T-helper 2 cell treated with Interferon-gamma antibody and Interleukin-4, amounts not matched to agents 100 ng/mL and 5 ng/mL, for 36 hours (primary cell): ENCODE results near the gene TMCO1. TPM values are rescaled to one million over a fixed set of nuclear protein-coding genes. Genes with fewer than 3 reads are reported as not detected.
"Not testable (repeated sequence)": the region's sequence is repeated elsewhere in the genome, so short reads cannot be mapped to it uniquely, and the experiment has no call there.

Experiments used
- intact Hi-C: fragments of 100-400 bp; cut with micrococcal nuclease; formaldehyde crosslinking; loops from one replicate; pipeline ENCODE4 v1.15.1; 2023
- total RNA-seq: library from RNA; stranded (reverse); gene quantifications from 2 replicates; pipeline ENCODE4 v1.2.3, GENCODE V29; 2022

The TMCO1 gene
- total RNA-seq, 1 donor from 2014 or later = 105 TPM

DNA sequence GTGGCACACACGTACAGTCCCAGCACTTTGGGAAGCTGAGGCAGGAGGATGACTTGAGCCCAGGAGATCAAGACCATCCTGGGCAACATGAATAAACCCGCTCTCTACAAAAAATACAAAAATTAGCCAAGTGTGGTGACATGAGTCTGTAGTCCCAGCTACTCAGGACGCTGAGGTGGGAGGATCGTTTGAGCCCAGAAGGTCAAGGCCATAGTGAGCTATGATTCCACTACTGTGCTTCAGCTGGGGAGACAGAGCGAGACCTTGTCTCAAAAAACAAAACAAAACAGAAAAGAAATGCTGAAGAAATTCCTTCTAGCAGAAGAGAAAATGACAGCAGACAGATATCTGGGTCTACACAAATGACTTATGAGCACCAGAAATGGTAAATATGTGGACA lies 80.6 kb downstream of the TMCO1 start:
- intact Hi-C loops = no loop called here

DNA sequence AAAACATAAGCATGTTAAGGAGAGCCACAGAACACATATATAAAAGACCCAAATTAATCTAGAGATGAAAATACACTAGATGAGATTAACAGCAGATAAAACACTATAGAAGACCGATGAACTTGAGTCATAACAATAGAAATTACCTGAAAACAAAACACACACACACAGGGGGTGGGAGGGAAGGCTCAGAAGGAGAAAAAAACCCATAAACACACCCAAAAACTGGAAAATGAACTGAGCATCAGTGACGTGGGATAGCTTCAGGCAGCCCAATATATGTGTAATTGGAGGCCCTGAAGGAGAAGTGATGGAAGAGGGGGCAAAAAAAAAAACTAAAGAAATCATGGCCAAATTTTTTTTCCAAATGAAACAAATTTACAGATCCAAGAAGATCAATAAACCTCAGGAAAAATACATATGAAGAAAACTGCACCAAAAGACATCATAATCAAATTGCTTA lies 81.7 kb downstream of the TMCO1 start:
- intact Hi-C loops = no loop called here

DNA sequence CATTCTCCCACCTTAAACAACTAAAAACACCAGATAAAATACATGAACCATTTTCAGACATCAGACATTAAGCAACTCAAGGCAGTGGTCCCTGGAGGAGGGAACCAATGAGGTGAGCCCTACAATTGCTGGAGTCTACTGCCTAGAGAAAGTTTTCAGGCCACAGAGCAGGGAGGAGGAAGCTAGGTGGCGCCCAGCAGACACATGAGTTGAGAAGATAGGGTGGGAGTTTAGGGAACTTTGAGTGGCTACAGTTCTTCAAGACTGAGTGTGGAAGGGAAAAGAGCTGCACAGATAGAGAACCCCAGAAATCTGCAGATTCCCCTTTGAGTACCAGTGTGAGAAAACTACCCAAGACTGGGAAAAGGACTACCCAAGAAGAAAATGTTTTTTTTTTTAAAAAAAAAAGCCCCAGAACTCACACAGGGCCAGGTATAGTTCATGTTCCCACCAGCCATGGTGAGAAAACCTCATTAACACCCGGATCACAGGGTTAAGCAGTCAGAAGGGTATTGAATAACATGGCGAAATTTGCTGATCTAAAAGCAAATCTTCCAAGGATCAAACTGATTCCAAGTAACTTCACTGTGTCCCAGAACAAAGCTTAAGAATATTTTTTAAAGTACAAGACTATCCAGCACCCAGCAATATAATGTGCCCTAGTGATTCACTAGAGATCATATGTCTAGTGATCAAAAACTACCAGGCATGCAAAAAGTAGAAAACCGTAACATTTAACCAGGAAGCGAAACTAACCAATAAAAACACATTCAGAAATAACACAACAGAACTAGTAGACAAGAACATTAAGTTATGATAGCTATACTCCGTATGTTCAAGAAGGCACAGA lies 82.3 kb downstream of the TMCO1 start:
- intact Hi-C loops = no loop called here

DNA sequence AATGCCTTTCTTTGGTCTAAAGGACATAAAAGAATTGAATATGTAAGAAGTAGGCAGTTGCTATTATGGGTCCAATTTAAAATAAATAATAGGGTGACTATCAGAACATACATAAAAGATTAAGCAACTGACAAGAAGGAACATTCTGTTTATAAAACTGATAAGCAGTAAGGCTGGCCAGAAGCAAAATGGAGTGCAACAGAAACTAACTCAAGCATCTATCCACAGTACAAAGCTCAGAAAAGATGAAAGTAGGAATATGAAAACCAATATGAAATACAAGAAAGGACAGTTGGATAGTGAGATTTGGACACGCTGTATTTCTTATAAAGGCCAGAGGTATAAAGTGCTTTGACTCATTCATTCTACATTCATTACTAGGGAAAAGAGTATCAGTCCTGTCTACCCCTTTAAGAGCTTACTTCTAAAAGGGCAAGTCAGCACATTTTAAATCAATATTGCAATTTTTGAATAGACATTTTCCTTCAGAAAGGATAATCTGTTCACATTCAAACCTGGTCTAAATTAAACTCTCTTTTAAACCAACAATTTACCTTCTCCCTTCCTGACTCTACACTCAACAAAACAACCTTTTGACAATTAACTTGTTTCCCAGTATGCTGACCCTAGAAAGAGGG lies 84.7 kb downstream of the TMCO1 start:
- intact Hi-C loops = no loop called here

DNA sequence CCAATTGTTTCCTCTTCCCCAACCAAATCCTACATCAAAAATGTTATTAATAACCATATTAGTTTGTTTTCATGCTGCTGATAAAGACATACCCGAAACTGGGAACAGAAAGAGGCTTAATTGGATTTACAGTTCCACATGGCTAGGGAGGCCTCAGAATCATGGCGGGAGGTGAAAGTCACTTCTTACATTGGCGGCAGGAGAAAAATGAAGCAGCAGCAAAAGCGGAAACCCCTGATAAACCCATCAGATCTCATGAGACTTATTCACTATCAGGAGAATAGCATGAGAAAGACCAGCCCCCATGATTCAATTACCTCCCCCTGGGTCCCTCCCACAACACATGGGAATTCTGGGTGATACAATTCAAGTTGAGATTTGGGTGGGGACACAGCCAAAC lies 87.9 kb downstream of the TMCO1 start:
- intact Hi-C loops = not testable (repeated sequence)

DNA sequence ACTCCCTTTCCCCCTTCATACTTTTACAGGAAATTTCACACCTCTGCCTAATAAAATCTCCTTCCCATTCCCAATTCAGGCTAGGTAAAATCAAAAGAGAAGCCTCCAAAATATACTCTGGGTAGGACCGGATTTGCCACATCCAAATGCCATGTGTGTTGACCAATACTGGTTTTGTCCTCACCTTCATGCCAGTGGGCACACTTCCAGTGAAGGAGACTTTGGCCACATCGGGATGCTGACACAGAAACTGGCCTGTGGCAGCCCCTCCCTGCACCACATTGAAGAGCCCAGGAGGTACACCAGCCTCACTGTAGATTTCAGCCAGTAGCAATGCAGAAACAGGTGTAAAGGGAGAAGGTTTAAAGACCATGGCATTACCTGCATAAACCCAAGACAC lies 88.4 kb downstream of the TMCO1 start:
- intact Hi-C loops = no loop called here

DNA sequence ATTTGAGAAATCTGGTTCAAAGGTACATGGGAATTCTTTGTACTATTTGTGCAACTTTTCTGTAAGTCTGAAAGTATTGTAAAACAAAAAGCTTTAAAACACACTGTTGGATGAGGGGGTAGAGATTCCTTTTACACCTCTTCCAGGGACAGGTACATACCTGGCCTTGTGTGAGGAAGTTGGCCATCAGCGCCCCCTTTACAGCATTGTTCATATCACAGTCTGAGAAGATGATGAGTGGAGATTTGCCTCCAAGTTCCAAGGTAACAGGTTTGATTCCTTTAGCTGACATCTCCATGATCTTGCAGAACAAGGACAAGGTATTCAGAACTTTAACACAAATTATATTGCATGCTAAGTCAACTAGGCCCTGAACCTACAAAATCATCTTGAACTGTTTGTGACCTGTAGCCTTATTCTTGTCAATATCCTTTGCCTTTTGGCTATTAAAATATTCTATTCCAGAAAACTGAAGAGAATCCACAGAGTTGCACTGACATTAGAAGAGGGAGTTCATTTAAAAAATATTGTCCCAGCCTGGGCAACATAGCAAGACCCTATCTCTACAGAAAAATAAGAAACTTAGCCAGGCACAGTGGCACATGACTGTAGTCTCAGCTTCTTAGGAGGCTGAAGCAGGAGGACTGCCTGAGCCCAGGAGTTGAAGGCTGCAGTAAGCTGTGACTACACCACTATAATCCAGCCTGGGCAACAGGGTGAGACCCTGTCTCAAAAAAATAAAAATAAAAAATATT lies 89.2 kb downstream of the TMCO1 start:
- intact Hi-C loops = no loop called here

DNA sequence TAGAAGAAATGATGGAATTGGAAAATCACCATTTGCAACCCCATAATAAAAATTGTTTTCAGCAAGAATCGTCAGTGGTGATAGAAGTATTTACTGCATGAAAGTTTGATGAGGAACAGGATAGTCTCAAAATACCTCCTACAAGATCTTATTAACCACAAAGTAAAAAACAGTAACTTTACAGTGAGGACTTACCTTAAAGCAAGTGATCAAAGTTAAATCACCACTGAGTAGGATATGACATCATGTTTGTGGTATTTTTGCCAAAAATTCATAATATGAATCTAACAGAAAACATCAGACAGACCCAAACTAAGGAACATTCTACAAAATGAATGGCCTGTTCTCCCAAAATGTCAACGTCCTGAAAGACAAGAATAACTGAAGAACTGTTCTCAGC lies 90.2 kb downstream of the TMCO1 start:
- intact Hi-C loops = no loop called here

Other genes starting within 250 kb of the TMCO1 start
- not detected in 2 replicates for gene LRRC52, start 224.9 kb downstream of the TMCO1 start, total RNA-seq
- 100 and 101 TPM in 2 replicates for gene MGST3, start 137.6 kb downstream of the TMCO1 start, total RNA-seq
- gene ALDH9A1, start 70.3 kb downstream of the TMCO1 start, total RNA-seq = 56.7 and 57.3 TPM in 2 replicates
- 52.0 and 53.4 TPM in 2 replicates for gene UCK2, start 58.7 kb upstream of the TMCO1 start, total RNA-seq